HAP-1 (cell line): Measurements from ENCODE around the gene PKP1.
A peak's percentile ranks its signal among the peaks of the same experiment; 100 is the strongest.

Experiments
- DNase-seq, 2 experiments: peaks; one replicate each; pipeline ENCODE4 v3.0.0-alpha.2; 2016 to 2020; ENCODE audit warnings: low spot score in 2 of 2
- H3K27me3 ChIP-seq: fragments of 250-450 bp; sonication (Bioruptor Pico); 2 replicates; pipeline ENCODE4 v1.5.1; 2020; ENCODE audit warnings: low read depth, mild to moderate bottlenecking, moderate library complexity
- H3K36me3 ChIP-seq: fragments of 250-450 bp; sonication (Bioruptor Pico); replicated peaks from 2 replicates; pipeline ENCODE4 v1.5.1; 2020; ENCODE audit warnings: mild to moderate bottlenecking
- H3K4me1 ChIP-seq: fragments of 250-450 bp; sonication (Bioruptor Pico); 2 replicates; pipeline ENCODE4 v1.5.1; 2020; ENCODE audit warnings: mild to moderate bottlenecking
- H3K4me3 ChIP-seq: fragments of 250-450 bp; sonication (Bioruptor Pico); 2 replicates; pipeline ENCODE4 v1.5.1; 2020; ENCODE audit warnings: mild to moderate bottlenecking, moderate library complexity
- H3K9me3 ChIP-seq: fragments of 250-450 bp; sonication (Bioruptor Pico); 2 replicates; pipeline ENCODE4 v1.5.1; 2020; ENCODE audit warnings: mild to moderate bottlenecking, moderate library complexity
- in situ Hi-C: fragments of 300-500 bp; cut with MboI; formaldehyde crosslinking; loops from 3 replicates; pipeline ENCODE4 v1.14.3; 2020; ENCODE audit warnings: low sequenced_read_pairs, inconsistent platforms, mixed read lengths

PKP1 gene

DNA sequence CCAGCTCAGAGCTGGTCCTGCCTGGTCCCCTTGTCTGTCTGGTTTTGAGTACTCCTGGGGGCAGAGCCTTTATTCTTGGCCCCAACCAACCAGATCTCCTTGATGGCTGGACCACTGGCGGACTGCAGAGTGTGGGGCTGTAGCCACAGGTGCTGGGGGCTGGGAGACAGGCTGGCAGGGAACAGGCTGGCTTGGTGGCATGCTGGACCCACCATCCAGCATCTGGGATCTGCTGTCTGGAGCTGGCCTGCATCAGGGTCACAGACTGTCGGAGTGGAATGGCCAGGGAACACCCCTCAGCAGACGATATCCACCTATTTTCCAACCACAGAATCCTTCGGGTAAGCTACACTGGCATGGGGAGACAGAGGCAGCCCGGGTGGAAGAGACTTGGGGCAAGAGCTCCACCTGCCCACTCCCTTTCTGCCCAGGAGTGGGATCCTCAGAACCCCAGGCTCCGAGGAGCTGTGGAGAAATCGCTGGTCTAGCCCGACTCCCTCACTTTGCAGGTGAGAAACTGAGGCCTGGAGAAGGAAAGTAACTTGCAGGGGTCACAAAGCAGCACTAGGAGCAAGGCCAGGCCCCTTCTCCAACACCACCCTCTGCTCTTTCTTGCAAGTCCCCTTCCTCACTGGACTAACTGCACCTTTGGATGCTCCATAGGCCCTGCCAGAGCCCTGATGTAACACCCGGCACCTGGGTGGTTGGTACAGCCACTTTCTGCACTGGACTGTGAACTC is 53.6 kb downstream of the PKP1 start:
- Histone ChIP-seq H3K36me3 (no peaks in the 10 kb centered on the region), H3K4me3 (no peak overlapping the region), H3K27me3 (peaks cover 6% of the 10 kb centered on the region; the same call in 1 of the 2 replicates), H3K4me1 (peaks cover 7% of the 10 kb centered on the region), H3K9me3 (no peaks in the 10 kb centered on the region)
- DNase-seq, result no peak
- in situ Hi-C loops, result no loop called here

DNA sequence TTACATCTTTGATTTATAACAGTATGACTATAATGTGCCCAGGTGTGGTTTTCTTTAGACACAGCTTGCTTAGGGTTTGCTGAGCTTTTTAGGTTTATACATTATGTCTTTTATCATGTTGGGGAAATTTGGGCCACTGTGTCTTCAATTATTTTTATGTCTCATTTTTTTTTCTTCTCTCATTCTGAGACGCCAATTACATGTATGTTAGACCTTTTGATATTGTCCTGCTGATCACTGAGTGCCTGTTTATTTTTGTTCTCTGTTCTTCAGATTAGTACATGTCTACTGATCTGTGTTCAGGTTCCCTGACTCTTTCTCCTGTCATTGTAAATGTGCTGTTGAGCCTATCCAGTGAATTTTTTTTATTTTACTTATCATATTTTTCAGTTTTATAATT is 58.1 kb downstream of the PKP1 start:
- in situ Hi-C loops, result no loop called here
- Histone ChIP-seq H3K4me1 (no peaks in the 10 kb centered on the region), H3K9me3 (no peaks in the 10 kb centered on the region), H3K4me3 (no peak overlapping the region), H3K27me3 (peaks cover 6% of the 10 kb centered on the region; the same call in 1 of the 2 replicates), H3K36me3 (no peaks in the 10 kb centered on the region)
- DNase-seq, result no peak

DNA sequence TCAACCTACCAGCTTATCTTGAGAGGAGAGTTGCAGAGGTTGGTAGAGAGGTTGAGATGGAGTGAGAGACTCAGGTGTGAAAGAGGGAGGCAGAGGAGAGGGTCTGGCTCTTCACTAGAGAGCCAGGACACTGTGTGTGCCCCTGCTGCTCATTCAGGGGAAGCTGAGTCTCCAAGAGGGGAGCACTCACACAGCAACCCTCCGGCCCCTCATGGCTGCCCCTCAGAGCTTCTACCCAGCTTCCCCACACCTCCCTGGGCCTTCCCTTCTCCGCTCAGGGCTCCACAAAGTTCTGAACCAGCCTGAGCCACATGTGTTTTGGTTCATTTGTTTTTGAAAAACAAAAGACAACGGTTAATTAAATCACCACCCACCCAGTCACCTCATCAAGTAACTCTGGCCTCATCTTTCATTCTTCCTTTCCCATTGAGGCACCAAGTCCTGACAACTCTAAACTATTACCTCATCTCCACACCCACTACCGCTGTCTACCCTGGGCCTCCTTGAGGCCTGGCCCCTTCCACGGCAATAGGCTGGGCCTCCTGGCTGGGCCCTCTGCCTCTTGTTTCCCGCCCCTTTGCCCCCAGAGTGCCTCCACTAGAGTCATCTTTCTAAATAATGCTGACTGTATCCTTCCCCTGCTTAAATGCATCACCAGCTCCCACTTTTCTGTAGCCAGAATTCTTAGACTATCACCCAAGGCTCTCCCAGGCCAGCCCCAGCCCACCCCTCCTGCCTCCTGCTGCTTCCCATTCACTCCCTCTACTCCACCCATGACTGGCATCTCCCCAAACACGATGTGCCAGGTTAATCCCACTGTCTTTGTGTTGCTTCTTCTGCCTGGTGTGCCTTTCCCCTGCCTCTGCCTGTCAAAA is 61.1 kb downstream of the PKP1 start:
- in situ Hi-C loops, result no loop called here
- no peaks in the 10 kb centered on the region for H3K36me3 ChIP-seq

DNA sequence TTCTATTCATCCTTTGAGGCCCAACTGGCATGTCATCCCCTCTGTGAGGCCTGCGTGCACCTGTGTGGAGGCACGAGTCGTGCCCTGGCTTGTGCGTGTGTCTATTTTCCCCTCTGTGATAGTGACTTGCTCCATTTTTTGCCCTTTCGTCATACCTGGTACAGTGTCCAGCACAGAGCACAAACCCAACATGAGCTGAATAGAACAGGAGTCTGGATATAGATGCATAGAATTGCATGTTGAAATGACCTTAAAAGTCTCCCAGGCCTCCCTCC is 61.7 kb downstream of the PKP1 start:
- Histone ChIP-seq H3K9me3 (no peaks in the 10 kb centered on the region), H3K27me3 (peaks cover 6% of the 10 kb centered on the region; the same call in 1 of the 2 replicates), H3K36me3 (no peaks in the 10 kb centered on the region), H3K4me1 (no peaks in the 10 kb centered on the region), H3K4me3 (no peak overlapping the region)
- no peak for DNase-seq
- in situ Hi-C loops, result no loop called here

More for the DNA sequence above, 61.1 kb downstream of the PKP1 start:
- no peak for DNase-seq
- Histone ChIP-seq H3K27me3 (peaks cover 6% of the 10 kb centered on the region; the same call in 1 of the 2 replicates), H3K4me3 (no peak overlapping the region), H3K4me1 (no peaks in the 10 kb centered on the region), H3K9me3 (no peaks in the 10 kb centered on the region)

DNA sequence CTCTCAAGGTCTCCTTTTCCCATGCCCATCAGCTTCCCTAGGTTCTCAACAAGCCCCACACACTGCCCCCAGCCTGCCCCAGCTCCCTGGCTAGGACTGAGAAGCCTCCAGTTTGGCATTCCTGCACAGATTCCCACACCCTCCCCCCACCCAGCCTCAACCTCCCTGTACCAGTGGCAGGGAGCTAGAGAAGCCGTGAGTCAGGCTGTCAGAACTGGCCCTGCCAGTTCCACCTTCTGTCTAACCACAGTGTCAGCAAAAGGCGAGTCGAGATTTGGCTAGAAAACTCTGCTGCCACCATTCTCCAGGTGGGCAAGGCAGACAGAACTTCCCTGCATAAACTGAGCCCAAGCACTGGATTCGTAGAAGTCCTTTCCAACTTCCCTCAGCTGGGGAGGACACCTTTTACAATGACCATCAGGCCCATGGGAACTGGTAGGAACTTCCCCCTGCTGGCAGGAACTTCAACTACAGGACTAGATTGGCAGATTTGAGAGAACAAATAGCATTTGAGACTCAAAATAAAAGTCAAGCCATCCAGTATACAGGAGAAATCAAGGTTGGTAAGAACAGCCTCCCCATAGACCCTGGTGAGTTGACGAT is 63.1 kb downstream of the PKP1 start:
- Histone ChIP-seq H3K27me3 (peaks cover 8% of the 10 kb centered on the region), H3K9me3 (no peaks in the 10 kb centered on the region), H3K36me3 (no peaks in the 10 kb centered on the region), H3K4me1 (no peaks in the 10 kb centered on the region), H3K4me3 (no peak overlapping the region)
- in situ Hi-C loops, result no loop called here
- DNase-seq, result peak; percentile 12 to 65

DNA sequence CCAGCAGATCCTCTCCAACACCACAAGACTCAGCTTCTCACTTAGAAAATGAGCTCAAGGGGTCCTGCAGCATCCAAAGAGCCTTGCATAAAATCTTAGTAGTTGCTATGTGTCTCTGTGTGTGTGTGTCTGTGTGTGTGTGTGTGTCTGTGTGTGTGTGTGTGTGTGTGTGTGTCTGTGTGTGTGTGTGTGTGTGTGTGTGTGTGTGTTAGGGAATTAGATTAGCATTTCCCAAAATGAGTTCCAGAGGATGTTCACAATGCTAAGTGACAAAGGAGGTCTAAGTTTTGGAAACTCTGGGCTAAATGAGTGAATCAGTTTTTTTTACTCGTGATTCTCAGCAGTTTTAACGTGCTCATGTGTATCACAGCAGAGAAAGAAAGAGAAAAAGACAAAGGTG is 63.7 kb downstream of the PKP1 start:
- Histone ChIP-seq H3K4me3 (no peak overlapping the region), H3K27me3 (peaks cover 13% of the 10 kb centered on the region), H3K36me3 (no peaks in the 10 kb centered on the region), H3K9me3 (no peaks in the 10 kb centered on the region), H3K4me1 (no peaks in the 10 kb centered on the region)
- in situ Hi-C loops, result no loop called here
- no peak for DNase-seq

DNA sequence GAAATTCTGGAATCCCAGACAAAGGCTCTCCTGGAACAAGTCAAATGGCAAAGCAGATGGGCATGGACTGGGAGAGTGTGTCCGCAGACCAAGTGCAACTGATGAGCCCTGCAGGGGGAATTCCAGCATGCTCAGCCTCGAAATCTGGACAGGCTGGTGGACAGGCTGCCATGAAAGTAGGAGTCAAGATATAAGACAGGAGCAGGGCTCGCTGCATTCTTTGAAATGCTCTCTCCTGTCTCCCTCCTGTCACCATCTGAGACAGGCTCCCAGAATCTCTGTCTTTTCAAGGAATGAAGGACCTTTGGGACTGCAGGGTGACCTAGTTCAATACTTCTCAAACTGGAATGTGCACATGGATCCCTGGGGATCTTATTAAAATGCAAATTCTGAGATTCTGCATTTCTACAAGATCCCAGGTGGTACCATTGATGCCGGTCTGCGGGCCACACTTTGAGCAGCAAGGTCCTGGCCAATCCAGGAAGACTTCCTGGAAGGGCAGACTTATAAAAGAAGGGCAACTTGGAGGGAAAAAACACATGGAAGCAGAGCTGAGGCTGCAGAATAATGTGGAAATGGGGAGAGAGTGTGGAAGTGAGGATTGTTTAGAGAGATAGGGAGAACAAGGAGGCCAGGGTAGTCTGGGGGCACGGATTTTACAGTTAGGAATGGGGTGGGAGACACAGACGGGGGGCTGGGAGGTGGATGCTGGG is 64.3 kb downstream of the PKP1 start:
- no peaks in the 10 kb centered on the region for H3K4me1 ChIP-seq
- in situ Hi-C loops, result no loop called here
- H3K9me3 ChIP-seq, result no peaks in the 10 kb centered on the region
- peaks cover 16% of the 10 kb centered on the region; the same call in 1 of the 2 replicates for H3K27me3 ChIP-seq
- H3K4me3 ChIP-seq, result no peak overlapping the region
- no peak for DNase-seq
- no peaks in the 10 kb centered on the region for H3K36me3 ChIP-seq

DNA sequence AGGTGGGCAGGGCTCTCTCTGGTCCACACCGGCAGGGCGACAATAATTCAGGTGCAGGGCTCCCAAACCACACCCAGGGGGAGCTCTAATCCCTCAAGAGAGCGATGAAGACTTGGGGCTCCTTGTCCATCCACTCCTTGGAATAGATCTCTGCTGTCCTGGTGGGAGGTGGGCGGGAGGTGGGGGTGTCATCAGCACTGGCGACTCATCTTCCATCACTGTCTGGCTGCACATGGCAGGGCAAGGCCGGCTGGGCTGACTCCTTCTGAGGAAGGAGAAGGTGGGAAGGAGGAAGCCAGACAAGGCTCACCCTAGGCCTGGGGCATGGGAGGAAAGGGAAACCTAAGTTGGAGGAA is 64.9 kb downstream of the PKP1 start:
- Histone ChIP-seq H3K4me3 (no peak overlapping the region), H3K4me1 (no peaks in the 10 kb centered on the region), H3K27me3 (peaks cover 16% of the 10 kb centered on the region; the same call in 1 of the 2 replicates), H3K9me3 (no peaks in the 10 kb centered on the region), H3K36me3 (no peaks in the 10 kb centered on the region)
- in situ Hi-C loops, result no loop called here
- DNase-seq, result peak; percentile 38 to 72

DNA sequence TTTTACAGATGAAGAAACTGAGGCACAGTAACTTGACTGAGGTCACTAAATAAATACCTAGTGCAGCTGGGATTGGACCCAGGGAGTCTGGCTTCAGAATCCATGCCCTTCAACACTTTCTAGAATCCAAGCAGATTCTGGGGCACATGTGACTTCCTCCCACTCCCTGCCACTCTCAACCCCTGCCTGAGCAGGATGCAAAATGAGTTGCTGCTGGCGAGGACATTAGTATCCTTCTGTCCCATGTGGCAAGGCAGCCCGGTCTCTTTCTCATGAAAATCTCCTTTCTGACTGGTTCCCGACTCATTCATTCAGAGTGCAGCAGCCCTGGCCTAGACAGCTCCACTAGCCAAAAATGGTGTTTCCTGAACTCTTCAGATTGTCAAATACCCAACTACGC is 65.8 kb downstream of the PKP1 start:
- no peak for DNase-seq
- H3K27me3 ChIP-seq, result peaks cover 16% of the 10 kb centered on the region; the same call in 1 of the 2 replicates
- no peaks in the 10 kb centered on the region for H3K4me1 ChIP-seq
- no peaks in the 10 kb centered on the region for H3K36me3 ChIP-seq
- H3K9me3 ChIP-seq, result no peaks in the 10 kb centered on the region
- in situ Hi-C loops, result no loop called here
- H3K4me3 ChIP-seq, result no peak overlapping the region

DNA sequence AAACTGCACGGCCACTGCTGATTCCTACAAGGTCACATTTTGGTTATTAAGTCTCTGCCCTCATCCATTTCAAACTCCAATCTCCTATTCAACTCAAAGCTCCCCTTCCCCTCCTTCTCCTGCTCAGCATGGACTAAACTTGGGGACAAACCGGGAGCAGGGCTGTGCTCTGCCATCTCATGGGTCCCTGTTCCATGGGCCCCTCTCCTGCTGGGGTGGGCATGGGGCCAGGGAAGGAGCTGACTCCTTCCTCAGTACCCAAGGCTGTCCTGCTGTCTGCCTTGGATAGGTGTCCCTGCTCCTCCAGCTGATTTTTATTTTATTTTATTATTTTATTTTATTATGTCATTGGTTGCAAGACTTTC is 67.0 kb downstream of the PKP1 start:
- no peaks in the 10 kb centered on the region for H3K36me3 ChIP-seq
- no peak overlapping the region for H3K4me3 ChIP-seq
- DNase-seq, result no peak
- no peaks in the 10 kb centered on the region for H3K4me1 ChIP-seq
- in situ Hi-C loops, result no loop called here
- peaks cover 16% of the 10 kb centered on the region; the same call in 1 of the 2 replicates for H3K27me3 ChIP-seq
- H3K9me3 ChIP-seq, result no peaks in the 10 kb centered on the region

DNA sequence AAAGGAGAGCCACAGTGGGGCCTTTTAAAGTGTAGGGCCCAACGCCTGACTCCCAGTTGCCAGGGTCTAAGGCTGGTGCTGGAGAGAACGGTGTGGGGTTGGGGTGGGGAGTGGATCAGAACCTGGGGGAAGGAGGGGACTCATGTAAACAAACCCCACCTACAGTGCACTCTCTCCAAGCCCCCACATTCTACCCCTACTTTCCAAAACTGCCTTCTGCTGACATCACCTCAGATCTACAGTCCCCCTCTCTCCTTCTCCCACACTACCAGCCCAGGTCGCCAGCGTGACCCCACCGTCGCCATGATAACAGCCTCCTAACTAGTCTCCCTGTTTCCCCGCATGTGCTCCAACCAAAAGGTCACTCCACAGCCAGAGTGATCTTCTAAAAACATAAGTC is 67.6 kb downstream of the PKP1 start:
- Histone ChIP-seq H3K36me3 (no peaks in the 10 kb centered on the region), H3K27me3 (peaks cover 16% of the 10 kb centered on the region; the same call in 1 of the 2 replicates), H3K4me1 (no peaks in the 10 kb centered on the region), H3K4me3 (no peak overlapping the region), H3K9me3 (no peaks in the 10 kb centered on the region)
- in situ Hi-C loops, result no loop called here
- no peak for DNase-seq

DNA sequence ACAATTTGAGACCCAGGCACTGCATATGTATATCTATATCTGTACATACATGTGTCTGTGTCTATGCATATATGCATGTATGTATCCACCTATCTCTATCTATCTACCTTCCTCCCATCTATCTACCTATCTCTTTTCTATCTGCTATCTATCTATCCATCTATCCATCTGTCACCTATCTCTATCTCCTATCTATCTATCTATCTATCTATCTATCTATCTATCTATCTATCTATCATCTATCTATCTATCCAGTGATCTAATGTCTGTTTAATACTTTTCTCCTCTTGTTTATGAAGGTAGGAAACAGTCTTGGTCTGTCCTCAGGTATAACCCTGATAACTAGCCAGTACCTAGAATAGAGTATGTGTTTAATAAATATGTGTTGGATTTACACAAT is 68.3 kb downstream of the PKP1 start:
- no peaks in the 10 kb centered on the region for H3K9me3 ChIP-seq

DNA sequence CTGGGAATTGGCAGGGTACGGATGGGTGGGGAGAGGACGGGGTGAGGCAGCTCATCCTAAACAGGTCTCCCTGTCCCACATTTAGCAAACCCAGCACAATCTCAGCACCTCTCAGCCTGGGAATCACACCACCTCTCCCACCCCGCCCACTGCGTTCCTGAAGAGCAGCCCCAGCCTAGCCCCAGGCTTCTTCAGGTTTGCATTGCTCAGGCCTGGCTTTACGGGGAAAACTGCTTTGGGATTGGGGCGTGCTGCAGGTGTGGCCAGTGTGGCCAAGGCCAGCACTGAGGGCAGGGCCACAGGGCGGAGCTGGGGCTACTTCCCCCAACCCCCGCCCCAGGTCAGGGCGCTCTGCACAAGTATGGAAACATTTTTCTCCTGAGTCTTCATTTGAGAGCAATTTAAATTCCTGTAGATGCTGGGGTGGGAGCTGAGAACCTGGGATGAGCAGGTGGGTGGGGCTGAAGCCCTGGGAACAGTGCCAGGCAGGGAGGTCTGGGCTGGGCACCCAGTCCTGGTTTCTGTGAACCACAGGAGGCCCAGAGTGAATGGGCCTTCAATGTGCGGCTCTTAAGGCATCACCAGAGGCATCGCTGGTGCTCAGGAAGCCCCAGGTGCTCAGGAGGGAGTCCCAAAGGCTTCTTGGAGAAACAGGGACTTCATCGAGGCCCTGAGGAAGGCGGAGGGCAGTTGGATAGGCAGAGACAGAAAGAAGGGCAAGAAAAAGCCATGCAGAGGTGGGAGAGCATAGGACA is 70.1 kb downstream of the PKP1 start:
- peaks cover 16% of the 10 kb centered on the region; the same call in 1 of the 2 replicates for H3K27me3 ChIP-seq
- H3K9me3 ChIP-seq, result no peaks in the 10 kb centered on the region
- H3K4me3 ChIP-seq, result no peak overlapping the region
- DNase-seq, result no peak
- no peaks in the 10 kb centered on the region for H3K36me3 ChIP-seq
- in situ Hi-C loops, result no loop called here
- no peaks in the 10 kb centered on the region for H3K4me1 ChIP-seq

More for the DNA sequence above, 68.3 kb downstream of the PKP1 start:
- no peak overlapping the region for H3K4me3 ChIP-seq
- in situ Hi-C loops, result no loop called here
- no peak for DNase-seq
- no peaks in the 10 kb centered on the region for H3K36me3 ChIP-seq
- peaks cover 16% of the 10 kb centered on the region; the same call in 1 of the 2 replicates for H3K27me3 ChIP-seq
- no peaks in the 10 kb centered on the region for H3K4me1 ChIP-seq
